DOHH2 (cell line): ENCODE data around the gene SPPL2B.

Source experiments
- CTCF ChIP-seq: fragments of 200-600 bp; sonication (generic); IDR thresholded peaks from one replicate; pipeline ENCODE4 v1.5.1; 2014; ENCODE audit warnings: antibody characterized with exemption, mild to moderate bottlenecking, low read depth, low read length; ENCODE audit not compliant: poor library complexity, severe bottlenecking
- EZH2phosphoT487 ChIP-seq: fragments of 200-600 bp; sonication (generic); IDR thresholded peaks from 2 replicates; pipeline ENCODE4 v1.6.1; 2017; ENCODE audit warnings: borderline replicate concordance, mild to moderate bottlenecking, antibody characterized with exemption, low read length, moderate library complexity, mixed read lengths

- TF ChIP-seq CTCF = no peak
- no peak for TF ChIP-seq EZH2phosphoT487
Observed at GRCh38 chr19:2380567-2380966, 52.1 kb downstream of the SPPL2B start.
